GM21367 (cell line): ENCODE results near the gene C5.
"Not testable (repeated sequence)": the region's sequence is repeated elsewhere in the genome, so short reads cannot be mapped to it uniquely, and the experiment has no call there.

Source experiments
- ATAC-seq: cut with Tn5 transposase; IDR thresholded peaks from one replicate; pipeline ENCODE4 v1.9.1; 2021; ENCODE audit not compliant: unreplicated experiment

The C5 gene

DNA sequence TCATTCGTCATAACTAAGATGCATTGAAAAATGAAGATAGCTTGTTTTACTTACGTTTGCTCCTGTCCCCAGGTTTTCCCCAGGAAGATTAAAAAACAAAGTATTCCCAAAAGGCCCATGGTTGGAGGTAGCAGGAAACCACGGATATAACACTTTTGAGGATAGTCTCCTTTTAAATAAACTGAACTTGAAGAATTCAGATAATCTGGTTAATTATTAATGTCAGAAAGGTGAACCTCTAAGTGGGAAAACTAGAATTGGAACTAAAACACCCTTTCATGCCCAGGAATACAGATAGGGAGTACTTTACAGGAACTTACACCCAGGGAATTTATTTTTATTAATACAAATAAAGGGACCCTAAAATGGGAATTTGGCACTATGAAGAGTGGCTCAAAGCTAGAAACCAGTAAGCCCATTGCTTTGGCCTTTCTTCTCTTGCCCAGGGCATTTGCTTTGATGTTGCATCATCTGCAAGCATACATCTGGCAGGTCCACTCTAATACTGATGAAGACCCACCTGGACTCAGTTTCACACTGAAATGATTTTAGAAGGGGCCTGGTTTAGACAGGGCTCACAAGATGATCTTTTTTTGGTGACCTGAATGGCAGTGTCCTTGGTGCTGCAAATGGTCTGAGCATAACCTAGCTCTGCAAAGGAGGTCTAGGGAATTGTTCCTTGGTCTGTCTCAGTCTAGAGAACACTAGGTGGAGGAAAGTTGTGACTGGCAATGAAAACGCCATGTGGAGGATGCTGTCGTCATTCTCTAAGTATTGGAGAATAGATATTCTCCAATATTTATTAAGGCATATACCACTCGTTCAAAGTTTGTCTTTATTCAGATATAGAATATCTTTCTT lies at the start of gene C5:
C5 (minus strand) TSS at position 148 of the 861 bp plus-strand sequence; CDS start at position 119, 29 bp downstream.
- ATAC-seq, result no peak

DNA sequence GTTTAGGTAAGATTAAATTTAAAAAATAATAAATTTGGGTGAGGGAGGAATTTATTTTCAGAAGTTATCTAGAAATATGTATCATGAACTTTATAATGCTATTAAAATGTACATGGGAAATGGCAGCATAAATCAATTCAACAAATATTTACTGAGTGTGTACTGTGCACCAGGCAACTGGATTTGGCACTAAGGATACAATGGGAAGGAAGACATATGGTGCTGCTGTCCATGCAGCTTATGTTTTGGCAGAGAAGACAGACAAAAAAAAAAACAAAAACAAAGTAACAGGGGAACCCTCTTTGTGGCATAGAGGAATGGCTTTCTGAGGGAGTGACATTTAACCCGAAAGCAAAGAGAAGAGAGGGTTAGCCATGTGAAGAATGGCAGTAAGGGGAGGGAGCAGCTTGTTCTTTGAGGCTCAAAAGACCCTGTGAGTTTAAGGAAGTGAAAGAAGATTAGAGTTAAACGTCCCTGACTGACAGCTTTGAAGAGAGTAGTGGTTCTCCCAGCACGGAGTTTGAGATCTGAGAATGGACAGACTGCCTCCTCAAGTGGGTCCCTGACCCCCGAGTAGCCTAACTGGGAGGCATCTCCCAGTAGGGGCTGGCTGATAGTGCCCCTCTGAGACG lies 48.6 kb upstream of the C5 start:
- ATAC-seq, result no peak

DNA sequence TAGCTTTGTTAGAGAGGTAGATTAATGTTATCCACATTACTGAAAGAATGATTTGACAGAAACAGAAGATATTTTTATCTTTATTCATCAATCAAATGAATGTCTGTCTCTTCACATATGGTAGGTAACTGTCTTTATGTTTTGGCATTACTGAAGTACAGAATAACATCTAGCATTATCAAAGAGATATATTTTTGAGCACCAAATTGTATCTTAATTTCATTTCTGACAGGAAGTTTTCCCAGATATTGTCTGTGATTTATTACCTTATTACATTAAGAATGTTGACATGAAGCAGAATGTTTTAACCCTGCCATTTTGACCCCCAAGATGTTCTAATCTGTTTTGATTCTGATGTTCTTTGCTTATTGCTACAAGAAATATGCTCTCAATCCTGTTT lies 45.0 kb upstream of the C5 start:
- ATAC-seq, result no peak

DNA sequence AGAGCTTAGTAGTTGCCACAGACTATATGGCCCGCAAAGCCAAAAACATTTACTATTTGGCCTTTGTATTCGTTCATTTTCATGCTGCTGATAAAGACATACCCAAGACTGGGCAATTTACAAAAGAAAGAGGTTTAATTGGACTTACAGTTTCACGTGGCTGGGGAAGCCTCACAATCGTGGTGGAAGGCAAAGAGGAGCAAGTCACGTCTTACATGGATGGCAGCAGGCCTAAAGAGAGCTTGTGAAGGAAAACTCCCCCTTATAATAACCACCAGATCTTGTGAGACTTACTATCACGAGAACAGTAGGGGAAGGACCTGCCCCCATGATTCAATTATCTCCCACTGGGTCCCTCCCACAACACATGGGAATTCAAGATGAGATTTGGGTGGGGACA lies 40.7 kb upstream of the C5 start:
- ATAC-seq, result not testable (repeated sequence)

DNA sequence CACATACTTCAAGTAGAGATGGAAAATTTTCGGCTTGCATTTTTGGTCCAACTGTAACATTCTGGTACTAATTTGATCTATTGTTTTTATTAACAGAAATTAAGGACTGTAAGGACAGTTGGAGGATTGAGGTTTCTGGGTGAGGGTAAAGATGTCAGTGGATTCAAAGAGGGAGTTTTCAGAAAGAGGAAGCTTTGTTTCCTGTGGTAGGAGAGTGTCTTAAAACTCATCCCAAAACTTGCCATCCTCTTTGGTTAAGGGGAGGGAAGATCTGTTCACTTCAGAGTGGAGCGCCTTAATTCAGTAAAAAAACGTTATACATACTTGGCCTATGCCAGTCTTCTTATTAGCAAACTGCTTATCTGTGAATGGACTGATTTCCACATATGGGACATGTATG lies 38.5 kb upstream of the C5 start:
- no peak for ATAC-seq

DNA sequence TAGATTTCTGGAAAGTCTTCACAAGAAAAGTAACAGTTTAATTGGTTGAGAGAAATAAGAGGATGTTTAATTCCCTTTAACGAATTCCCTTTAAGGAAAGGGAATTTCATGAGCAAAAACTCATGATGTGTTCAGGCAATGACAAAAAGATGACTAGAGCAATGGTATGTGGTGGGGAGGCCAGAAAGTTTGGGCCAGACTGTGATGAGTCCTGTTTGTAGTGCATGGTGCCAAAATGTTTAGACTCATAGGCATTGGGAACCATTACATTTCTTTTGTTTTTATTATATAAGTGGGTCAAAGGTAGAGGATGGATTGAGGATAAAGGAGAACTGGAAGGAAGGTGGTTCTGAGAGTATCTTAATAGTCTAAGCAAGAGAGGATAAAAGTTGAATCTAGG lies 35.6 kb upstream of the C5 start:
- no peak for ATAC-seq

DNA sequence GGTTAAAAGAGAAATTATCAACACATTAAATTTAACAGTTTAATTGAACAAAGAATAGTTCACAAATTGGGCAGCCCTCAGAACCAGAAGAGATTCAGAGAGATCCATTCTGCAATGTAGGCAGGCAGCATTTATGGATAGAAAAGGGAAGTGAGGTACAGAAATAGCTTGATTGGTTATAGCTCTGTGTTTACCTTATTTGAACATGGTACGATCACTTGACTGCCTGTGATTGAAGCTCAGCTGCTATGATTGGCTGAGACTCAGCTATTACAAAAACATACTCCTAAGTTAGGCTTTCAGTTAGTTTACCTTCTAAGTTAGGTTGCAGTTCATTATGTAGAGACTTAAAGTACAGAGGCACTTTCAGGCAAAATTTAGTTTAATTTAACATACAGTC lies 32.0 kb upstream of the C5 start:
- no peak for ATAC-seq

DNA sequence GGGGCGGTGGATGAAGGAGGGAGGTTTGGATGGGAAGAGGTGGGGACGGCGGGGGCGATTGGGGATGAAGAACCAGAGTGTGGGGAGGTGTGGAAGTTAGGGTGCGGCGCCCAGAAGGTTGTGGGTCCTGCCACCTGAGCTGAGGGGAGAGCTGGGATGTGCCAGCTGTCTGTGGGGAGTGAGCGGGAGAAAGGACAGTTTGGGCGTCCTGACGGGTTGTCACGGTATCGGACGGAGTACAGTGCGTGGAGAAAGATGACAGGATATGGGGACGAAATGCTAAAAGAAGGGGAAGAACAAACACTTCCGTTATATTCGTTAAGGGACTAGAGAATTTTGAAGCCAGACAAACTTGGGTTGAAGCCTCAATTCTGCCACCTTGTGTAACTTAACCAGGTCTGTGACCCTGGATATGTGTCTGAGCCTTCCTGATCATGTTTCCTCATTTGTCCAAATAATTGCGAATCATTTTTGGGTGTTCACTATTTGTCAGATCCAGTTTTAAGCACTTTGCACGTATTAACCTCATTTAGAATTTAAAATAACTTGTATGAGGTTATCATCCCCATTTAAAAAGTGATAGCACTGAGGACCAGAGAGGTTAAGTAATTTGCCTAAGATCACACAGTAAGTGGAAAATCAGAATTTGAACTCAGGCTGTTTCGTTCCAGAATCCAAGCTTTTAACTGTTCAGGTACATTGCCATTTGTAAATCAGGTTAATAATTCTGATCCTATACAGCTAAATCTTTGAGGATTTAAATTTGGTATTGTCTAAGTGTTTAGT lies 25.4 kb upstream of the C5 start:
- ATAC-seq, result peak; percentile 7

DNA sequence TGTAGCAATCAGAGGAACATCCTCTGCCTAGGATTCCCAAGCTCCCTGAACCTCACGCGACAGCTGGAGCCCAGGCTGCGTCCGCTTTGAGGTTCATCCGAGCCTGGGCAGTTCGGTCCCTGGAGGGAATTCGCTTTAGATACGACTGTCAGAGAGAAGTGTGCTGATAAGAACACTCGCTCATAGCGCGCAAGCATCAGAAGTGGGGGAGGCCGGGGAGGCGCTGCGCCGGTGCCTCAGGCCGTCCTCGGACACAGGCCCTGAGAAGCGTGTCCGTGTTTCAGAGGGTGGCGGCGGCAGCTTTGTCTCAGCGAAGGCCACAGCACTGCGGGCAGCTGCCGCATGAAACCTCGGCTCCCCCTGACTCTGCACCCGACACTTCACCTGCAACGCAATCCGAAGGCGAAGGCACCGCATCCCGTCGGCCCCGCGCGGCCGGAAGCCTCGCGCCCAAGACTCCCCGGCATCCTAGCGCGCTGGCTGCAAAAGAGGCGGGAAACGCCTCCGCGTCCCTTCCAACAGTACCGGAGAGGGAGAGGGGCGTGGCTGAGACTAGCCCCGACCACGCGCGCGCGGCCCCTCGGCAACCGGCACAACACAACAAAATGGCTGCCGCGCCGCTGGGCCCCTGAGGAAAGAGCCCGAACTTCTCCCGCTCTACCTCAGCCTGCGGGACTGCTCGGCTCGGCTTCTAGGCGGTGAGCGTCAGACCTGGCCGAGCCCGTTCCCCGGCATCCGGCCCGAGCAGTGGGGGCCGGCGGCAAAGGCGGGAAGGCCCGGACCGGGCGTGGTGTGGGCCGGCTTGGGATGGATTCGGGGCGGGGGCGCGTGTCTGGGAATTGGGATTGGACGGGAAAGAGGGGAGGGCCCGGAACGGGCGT lies 24.5 kb upstream of the C5 start, which contains the start of gene CNTRL:
CNTRL (plus strand) TSS at position 586 of the 881 bp plus-strand sequence. CDS start 13,372 bp downstream, outside the sequence.
- ATAC-seq, result peak; percentile 59

DNA sequence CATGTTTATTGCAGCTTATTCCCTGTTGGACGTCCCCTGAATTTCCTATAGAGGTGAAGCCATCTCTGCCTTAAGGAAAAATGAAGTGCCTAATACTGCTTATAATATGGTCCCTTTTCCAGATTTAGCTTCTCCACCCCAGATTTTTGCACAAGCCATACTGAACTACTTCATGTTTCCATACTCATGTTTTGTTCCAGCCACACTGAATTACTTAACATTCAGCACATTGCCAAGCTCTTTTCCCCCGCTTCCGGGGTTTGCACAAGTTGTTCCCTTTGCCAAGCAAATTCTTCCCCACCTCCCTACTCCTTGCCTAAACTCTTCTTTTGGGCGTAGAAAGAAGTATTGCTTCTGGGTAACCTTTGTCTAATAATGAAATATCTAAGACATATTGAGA lies 23.0 kb upstream of the C5 start:
- no peak for ATAC-seq

DNA sequence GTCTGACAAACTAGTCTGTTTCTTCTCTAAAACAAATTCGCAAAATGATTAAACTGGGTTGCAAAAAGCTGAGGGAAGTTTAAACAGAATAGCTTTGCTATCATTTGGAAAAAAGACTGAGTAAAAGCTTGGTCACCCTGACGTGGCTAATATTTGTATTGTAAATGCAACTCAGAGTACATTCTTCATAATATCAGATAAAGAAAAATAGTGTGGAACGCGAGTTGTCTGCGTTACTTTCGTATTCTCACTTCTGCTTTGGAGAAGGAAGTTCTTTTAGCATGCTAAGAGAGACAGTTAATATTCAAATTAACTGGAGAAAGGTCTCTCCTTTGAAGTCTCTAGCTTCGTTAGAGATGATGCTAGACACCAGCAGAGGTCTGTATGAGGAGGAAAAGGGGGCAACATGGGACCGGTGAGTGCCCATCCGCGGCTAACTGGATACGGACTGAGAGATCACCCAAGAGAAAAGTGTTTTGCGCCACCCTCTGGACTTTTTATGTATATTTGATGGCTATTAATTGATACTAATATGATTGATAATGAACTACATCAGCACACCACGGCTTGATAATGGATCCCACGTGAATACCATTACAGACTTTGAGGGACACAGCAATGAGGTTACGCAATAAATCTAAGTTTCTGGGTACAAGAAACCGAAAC lies 21.8 kb upstream of the C5 start:
- peak; percentile 30 for ATAC-seq

DNA sequence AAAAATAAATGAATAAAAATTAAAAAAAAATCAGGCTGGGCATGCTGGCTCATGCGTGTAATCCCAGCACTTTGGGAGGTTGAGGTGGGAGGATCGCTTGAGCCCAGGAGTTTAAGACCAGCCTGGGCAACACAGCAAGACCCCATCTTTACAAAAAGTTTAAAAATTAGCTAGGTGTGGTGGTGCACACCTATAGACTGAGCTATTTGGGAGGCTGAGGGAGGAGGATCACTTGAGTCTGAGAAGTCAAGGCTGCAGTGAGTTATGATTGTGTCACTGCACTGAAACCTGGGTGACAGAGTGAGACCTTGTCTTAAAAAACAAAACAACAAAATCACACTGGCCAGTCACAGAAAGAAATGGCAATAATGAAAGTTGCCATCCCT lies 21.3 kb upstream of the C5 start:
- ATAC-seq, result no peak

DNA sequence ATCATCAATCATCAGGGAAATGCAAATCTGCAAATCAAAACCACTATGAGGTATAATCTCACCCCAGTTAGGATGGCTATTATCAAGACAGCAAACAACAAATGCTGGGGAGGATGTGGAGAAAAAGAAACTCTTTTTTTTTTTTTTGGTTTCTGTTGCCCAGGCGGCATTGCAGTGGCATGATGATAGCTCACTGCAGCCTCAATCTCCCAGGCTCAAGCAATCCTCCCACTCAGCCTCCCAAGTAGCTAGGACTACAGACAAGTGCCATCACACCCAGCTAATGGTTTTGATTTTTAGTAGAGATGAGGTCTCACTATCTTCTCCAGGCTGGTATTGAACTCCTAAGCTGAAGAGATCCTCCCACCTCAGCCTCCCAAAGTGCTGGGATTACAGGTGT lies 19.3 kb upstream of the C5 start:
- ATAC-seq, result no peak

DNA sequence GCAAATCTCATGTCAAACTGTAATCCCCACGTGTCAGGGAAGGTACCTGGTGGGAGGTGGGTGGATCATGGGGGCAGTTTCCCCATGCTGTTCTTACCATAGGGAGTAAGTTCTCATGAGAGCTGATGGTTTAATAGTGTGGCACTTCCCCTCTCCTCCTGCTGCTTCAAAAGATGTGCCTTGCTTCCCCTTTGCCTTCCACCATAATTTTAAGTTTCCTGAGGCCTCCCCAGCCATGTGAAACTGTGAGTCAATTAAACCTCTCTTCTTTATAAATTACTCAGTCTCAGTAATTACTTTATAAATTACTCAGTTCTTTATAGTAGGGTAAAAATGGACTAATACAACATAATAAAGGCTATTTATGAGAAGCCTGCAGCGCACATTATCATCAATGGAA lies 17.6 kb upstream of the C5 start:
- ATAC-seq, result no peak

DNA sequence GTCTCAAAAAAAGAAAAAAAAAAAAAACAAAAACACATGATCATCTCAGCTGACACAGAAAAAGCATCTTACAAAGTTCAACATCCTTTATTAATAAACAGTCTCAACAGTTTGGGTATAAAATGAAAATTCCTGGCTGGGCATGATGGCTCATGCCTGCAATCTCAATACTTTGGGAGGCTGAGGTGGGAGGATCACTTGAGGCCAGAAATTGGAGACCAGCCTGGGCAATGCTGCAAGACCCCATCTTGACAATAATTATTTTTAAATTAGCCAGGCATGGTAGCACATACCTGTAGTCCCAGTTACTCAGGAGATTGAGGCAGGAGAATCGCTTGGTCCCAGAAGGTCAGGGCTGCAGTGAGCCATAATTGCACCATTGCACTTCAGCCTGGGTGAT lies 16.8 kb upstream of the C5 start:
- ATAC-seq, result no peak

DNA sequence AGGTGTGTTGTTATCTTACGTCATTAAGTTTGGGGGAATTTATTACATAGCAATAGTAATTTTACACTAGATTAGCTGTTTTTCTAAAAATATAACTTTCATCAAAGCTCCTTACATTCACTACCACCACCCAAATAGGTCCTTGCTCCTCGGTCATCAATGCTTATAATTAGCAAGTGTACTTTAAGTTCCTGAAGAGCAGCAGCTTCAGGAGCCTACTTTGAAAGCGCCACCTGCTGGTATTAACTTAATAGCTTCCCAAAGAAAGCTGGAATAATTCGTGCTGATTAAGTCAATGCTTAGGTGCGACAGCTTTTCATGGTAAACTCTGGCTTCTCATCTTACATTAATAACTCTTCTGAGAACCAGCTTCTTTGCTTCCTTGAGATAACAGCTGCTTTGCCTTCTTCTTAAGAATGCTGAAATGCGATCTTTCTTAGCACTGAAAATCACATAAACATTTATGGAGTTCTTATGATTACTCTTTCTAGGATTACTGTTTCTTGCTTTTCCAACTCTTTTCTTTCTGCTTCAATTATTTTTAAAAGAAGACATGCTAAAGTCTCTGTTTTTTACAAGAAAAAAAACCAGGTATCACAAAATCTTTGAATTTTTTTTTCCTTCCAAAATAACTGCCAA lies 10.0 kb upstream of the C5 start:
- ATAC-seq, result no peak

DNA sequence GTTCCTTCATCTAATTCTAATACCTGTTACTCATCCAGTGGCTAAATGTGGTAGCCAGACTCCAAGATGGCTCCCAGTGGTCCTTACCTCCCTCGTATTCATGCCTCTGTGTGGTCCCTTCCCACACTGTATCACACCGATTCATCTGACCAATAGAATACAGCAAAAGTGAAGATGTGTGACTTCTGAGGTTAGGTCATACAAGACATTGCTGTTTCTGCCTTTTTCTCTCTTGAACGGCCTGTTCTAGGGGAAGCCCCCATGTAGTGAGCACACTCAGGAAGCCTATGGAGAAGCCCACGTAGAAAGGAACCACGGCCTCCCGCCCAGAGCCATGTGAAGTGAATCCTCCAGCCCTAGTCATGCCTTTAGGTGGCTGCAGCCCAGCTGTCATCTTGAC lies 9.4 kb upstream of the C5 start:
- ATAC-seq, result no peak

DNA sequence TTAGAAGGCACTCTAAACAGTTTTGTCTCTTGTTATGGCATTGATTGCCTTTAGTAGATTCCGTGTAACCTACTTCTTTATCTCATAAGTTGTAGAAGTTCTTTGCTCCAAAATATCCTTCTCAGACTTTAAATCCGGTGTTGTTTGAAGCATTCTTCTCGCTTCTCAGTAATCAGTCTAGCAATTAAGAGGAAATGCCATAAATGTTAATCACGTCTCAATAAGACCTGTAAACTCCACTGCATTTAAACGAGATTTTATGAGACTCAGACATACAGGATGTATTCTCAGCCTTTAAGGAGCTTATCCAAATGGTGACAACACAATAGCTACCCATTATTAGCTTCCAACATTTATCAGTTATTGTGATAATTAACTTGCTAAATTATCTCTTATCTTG lies 7.7 kb upstream of the C5 start:
- no peak for ATAC-seq

DNA sequence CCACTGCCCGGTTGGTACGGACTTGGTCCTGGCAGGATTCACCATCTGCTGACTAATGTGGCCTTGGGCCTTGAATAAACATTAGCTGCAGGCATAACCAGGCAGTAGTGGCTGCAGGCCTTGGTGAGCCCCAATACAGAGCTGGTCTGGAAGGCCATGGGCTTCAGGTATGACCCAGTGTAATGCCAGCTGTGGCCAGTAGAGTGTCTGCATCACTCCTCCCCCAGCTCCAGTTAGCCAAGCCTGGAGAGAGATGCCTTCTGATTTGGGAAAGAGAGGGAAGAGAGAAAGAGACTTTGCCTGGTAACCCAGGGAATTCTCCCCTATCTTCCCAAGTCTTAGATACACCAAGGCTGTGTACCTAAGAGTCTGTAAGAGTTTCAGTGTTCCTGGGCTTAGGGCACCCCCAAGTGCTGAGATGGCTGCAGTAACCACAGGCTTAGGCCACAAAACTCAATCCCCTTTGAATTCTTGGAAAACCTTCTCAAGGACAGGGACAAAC lies 5.6 kb upstream of the C5 start:
- ATAC-seq, result no peak

DNA sequence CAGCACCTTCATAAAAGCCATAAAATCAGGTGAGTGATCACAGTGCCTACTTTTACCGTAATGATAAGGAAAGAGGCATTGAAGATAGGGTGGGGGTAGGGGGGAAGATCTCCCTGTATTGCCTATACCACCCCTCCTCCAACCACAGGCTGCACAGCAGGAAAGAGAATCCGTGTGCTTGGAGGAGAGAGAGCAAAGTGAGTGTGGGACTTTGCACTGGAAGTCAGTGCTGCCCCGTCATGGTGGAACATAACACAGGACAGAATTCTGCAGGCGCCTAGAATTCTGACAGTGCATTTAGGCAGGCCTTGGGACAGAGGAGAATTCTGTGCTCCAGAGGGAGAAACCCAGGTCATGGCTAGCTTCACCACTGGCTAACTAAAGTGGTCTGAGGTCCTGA lies 3.5 kb upstream of the C5 start:
- no peak for ATAC-seq
